ENCODE results near the gene DNM1.

DNM1 gene

DNA sequence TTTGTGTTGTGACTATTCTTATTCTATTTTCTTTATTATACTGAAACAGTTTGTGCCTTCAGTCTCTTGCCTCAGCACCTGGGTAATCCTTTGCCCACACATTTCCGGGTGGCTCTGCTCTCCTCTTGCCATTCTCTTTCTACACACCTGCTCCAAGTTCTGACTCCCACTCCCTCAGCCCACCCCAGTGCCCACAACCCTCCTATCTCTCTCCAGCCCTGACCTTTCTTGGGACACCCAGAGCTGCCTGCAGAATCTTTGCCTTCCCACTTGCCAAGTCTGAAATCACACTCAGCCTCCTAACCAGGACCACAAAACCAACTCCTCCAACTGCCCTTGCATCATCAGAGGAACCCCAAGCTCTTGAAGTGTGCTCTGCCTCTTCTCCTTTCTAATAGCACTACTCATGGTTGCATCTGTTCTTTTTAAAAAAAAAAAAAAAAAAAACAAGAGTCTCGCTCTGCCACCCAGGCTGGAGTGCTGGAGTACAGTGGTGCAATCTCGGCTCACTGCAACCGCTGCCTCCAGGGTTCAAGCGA is 77.0 kb downstream of the DNM1 start:
- DNase-seq = no peak

DNA sequence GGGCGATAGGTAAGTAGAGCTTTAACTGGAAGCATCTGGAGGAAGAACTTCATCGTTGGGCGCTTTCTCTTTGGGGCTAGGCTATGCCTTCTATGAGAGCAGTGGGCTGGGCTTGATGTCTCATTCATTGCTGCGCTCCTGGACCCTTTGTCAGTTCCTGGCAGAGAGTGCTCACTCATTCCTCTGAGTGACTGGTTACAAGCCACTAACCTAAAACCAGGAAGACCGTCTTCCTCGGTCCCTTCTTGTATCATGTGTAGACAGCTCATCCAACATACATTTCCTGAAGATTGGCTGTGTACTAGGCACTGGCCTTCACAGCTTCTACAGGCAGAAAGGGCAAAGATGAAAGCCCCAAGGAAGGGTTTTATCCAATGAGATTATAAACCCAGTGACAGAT is 79.3 kb downstream of the DNM1 start:
- DNase-seq = no peak

DNA sequence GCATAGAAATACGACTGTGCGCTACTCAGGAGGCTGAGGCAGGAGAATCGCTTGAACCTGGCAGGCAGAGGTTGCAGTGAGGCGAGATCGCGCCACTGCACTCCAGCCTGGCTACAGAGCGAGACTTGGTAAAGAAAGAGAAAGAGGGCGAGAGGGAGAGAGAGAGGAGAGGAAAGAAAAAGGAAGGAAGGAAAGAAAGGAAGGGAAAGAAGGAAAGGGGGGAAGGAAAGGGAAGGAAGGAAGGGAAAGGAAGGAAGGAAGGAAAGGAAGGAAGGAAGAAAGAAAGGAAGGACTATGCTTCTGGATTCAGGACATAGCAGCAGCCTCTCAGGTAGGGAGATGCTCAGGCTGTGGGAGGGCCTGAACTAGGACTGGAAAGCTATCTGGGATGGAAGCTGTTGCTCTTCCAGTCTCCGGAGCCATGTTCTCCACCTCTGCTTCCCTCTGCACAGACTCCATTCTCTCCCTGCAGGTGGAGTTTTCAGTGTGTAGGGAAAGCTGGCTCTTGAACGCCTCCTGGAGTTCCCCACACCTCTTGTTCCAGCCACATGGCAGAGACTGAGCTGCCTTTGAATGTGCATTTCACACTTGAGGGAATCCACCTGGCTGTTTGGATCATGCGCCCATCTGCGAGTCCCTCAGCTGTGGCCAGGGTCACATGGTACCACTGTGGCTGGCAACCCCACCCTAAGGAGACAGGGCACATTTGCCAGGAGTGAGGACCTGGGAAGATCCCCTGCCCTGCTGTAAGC is 82.0 kb downstream of the DNM1 start:
- no peak for DNase-seq

DNA sequence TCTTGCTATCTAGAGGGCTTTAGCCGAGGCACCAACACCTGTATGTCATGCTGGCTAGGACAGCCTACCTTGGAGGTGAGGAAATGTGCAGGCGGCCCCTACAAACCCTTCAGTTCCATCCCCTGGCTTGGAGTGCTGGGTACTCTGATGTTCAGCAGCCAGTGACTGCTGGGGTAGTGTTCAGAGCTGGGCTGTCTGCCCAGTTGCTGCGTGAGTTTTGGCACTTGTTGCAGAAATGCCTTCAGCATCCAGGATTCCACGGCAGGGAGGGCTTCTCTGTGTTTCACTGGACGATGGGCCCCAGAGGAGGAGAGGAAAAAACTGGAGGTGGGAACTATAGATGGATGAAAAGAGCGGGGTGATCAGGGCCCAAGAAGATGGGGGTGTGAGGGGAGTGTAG is 83.3 kb downstream of the DNM1 start:
- no peak for DNase-seq

- DNase-seq = no peak
Observed at GRCh38 chr9:128288273-128289004, 85.3 kb downstream of the DNM1 start.

DNA sequence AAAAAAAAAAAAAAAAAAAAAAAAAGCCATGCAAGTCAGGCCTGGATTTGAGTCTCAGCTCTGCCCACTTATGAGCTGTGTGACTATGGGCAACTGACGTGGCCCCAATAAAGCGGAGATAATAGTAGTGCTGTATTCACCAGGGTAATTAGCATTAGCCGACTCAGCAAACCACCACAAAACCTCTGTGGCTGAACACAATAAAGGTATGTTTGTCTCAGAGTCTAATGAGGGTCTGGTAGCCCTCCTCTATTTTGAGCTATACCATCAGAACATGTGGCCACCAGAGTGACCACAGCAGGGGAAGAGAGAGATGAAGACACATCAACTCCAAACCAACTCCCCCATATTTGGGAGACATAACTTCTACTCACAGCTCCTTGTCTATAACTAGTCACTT is 88.8 kb downstream of the DNM1 start:
- DNase-seq = no peak

DNA sequence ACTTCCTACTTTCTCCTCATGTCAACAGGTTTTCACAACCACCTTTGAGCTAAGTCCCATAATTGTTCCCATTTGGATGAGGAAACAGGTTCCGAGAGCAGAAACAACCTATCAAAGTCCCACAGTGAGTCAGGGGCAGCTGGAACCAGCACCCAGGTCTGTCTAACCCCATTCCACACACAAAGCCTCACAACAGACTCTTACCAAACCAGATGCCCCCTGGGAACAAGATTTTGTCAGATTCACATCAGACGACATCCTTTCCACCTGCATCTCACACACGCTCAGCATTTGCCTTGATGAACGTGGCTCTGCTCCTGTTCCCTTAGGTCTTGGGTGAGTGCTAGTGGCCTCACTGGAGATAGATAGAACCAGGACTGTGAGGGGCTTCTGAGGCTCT is 89.9 kb downstream of the DNM1 start:
- DNase-seq = no peak

GRCh38 chr9:128294142-128294541 is 91.0 kb downstream of the DNM1 start:
- DNase-seq = no peak

DNA sequence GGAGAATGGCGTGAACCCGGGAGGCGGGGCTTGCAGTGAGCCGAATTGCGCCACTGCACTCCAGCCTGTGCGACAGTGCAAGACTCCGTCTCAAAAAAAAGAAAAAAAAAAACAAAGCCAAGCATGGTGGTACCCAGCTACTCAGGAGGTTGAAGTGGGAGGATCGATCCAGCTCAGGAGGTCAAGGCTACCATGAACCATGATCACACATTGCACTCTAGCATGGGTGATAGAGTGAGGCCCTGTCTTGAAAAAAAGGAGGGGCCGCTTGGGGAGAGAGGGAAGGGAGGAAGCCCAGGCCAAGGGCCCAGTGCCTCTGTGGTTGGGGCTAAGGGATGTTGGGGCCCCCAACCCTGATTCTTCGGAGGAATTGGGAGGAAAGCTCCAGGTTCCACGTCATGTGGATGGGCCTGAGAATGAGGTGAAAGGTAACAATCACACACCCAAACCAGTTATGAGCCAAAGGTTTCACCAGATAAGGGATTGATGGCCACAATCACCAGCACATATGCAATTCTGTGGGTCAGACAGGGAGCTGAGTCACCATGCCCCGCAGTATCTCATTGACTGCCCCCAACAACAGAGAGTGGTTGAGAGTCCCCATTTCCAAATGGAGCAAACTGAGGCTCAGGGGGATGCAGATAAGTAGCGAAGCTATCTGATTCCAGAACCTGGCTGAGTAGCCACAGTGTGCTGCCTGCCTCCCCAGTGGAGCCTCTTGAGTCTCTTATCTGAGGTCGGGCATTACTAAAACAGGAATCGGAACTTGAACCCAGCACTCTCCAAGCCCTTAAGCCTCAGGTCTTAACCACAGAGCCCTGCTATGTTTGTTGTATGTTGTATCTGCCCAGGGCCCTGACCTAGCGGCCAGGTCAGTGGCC is 93.4 kb downstream of the DNM1 start:
- DNase-seq = no peak

GRCh38 chr9:128297221-128297773 is 94.1 kb downstream of the DNM1 start:
- no peak for DNase-seq

- DNase-seq = no peak
Observed at GRCh38 chr9:128298535-128299482, 95.6 kb downstream of the DNM1 start.

GRCh38 chr9:128304136-128304970 is 101.2 kb downstream of the DNM1 start:
- no peak for DNase-seq
